ENCODE results near the gene ZSCAN5A.

The ZSCAN5A gene

DNA sequence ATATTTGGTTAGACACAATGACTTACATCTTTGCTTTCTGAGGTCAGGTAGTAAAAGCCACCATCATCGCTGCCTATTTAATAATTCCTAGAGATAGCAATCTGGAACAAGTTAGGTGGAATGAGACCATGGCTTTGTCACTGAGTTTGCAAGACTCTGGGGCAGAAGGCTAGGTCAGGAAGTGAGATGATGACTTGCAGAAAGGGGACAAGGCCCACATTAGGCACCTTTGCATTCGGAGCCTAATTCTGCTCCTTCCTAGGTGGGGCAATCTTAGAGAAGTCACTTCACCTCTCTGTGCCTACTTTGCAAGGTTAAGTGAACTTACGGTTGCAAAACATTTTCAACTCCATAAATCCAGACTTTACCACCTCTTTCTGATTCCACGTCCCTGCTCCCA lies 31.8 kb downstream of the ZSCAN5A start:
- no peak for TF ChIP-seq CTCF (IDR thresholded peaks at IDR 0.05; ENCODE audit: low read depth, low read length)
- DNase-seq (ENCODE audit: low read depth in 2 of 2) = no peak
- H3K4me3 ChIP-seq (replicated peaks in 1 of 2; ENCODE audit: low read depth in 2 of 2, low read length in 2 of 2) = no peak overlapping the region

GRCh38 chr19:56273563-56274117 lies 41.0 kb downstream of the ZSCAN5A start:
- H3K4me3 ChIP-seq (replicated peaks in 1 of 2; ENCODE audit: low read depth in 2 of 2, low read length in 2 of 2) = no peak overlapping the region
- no peak for TF ChIP-seq CTCF (IDR thresholded peaks at IDR 0.05; ENCODE audit: low read depth, low read length)
- peak; percentile 29 to 71 for DNase-seq (ENCODE audit: low read depth in 2 of 2)

DNA sequence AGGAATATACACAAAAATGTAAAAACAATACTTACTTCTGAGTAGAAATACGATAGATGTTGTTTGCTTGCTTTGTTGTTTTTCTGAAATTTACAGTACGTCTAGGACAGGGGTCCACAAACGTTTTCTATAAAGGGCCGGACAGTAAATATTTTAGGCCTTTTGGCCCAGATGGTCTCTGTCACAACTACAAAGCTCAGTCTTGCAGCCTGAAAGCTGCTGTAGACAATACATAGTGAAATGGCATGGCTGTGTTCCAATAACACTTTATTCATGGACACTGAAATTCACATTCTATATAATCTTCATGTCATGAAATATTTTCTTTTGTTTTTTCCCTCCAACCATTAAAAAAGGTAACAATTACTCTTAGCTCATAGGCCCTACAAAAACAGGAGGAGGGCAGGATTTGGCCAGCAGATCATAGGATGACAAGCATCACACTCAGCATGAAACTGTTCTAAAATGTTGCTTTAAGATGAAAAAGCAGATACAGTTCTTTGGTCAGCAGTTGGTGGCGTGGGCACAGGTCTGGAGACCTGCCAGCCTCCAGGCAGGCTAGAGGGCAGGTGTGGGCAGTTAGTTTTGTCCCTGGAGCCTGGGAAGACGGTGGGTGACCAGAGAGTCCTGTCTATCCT lies 42.4 kb downstream of the ZSCAN5A start, which contains the start of gene EDDM13:
TSS of gene EDDM13 (plus strand) at position 588 of the 638 bp plus-strand sequence. CDS start 87 bp downstream, outside the sequence.
- no peak for TF ChIP-seq CTCF (IDR thresholded peaks at IDR 0.05; ENCODE audit: low read depth, low read length)
- H3K4me3 ChIP-seq (replicated peaks in 1 of 2; ENCODE audit: low read depth in 2 of 2, low read length in 2 of 2) = no peak within 1 kb of the TSS
- DNase-seq (ENCODE audit: low read depth in 2 of 2) = no peak

GRCh38 chr19:56271151-56271550 lies 43.5 kb downstream of the ZSCAN5A start:
- no peak overlapping the region for H3K4me3 ChIP-seq (replicated peaks in 1 of 2; ENCODE audit: low read depth in 2 of 2, low read length in 2 of 2)
- DNase-seq (ENCODE audit: low read depth in 2 of 2) = no peak
- no peak for TF ChIP-seq CTCF (IDR thresholded peaks at IDR 0.05; ENCODE audit: low read depth, low read length)

GRCh38 chr19:56270676-56271075 lies 44.0 kb downstream of the ZSCAN5A start:
- TF ChIP-seq CTCF (IDR thresholded peaks at IDR 0.05; ENCODE audit: low read depth, low read length) = no peak
- peak in 1 of 2 donors; percentile 20 for DNase-seq (ENCODE audit: low read depth in 2 of 2)
- no peak overlapping the region for H3K4me3 ChIP-seq (replicated peaks in 1 of 2; ENCODE audit: low read depth in 2 of 2, low read length in 2 of 2)

DNA sequence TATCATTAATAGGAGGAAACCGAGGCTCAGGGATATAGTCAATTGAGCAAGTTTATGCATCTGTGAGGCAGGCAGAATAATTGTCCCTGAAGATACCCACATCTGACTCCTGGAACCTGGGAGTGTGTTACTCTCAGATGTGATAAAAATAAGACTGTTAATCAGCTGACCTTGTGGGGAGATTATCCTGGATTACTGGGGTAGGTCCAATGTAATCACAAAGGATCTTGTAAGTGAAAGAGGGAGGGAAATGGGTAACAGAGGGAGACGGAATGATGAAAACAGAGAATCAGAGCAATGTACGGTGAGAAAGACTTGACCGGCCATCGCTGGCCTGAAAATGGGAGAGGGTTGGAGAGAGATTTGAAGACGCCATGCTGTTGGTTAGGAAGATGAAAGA lies 45.3 kb downstream of the ZSCAN5A start:
- H3K4me3 ChIP-seq (replicated peaks in 1 of 2; ENCODE audit: low read depth in 2 of 2, low read length in 2 of 2) = no peak overlapping the region
- no peak for TF ChIP-seq CTCF (IDR thresholded peaks at IDR 0.05; ENCODE audit: low read depth, low read length)
- DNase-seq (ENCODE audit: low read depth in 2 of 2) = no peak

Data from cardiac fibroblast (primary cell).